NCI-H128 (cell line): ENCODE data around the gene FUT7.

ENCODE experiments used
- DNase-seq: peaks from one replicate; lab custom pipeline; 2025; ENCODE audit not compliant: unreplicated experiment; lab: John Stamatoyannopoulos, UW

FUT7 gene

GRCh38 chr9:136985027-136985602 is 46.8 kb downstream of the FUT7 start:
- DNase-seq = no peak

GRCh38 chr9:136984464-136985026 is 47.3 kb downstream of the FUT7 start:
- DNase-seq = no peak

- no peak for DNase-seq
Observed at GRCh38 chr9:136983656-136984314, 48.1 kb downstream of the FUT7 start.

GRCh38 chr9:136983167-136983566 is 48.7 kb downstream of the FUT7 start:
- DNase-seq = no peak

- DNase-seq = no peak
Observed at GRCh38 chr9:136982232-136983051, 49.4 kb downstream of the FUT7 start, which contains the start of gene LCNL1. Gene LCNL1, plus strand, starts transcription at chr9:136982993. Its CDS starts 594 bp downstream, at chr9:136983587.

- DNase-seq = no peak
Observed at GRCh38 chr9:136981588-136982231, 50.2 kb downstream of the FUT7 start.

- DNase-seq = no peak
Observed at GRCh38 chr9:136980669-136981478, 51.0 kb downstream of the FUT7 start.
